ENCODE measurements around the gene KIRREL1.

Gene KIRREL1

DNA sequence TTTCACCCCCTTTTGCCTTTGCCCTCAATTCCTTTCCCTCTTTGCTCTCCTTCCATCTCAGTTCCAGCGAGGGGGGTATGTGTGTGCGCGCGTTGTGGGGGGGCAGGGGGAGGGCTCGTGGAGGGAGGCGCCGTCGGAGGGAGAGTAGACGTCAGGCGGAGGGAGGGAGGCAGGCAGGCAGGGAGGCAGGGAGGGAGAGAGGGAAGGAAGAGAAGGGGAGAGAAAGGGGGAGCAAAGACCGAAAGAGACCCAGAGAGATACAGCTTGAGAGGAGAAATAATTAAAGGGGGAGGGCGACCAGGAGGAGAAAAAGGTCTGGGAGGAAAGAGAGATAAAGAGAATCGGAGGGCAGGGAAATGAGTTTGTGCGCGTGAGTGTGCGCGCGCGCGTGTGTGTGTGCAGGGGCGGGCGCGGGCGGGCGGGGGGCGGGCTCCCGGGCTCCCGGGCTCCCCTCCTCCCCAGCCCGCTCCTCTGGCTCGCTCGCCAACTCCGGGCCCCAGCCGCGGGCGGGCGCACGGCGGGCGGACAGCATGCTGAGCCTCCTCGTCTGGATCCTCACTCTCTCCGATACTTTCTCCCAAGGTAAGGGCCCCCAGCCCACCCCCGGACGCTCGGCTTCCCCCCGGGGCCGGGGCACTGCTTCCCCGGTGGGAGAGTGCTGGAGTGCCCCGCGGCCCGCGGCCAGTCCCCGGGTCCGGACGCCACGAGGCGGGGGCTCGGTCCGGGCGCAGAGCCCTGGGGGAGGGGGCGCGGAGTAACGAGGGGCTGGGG is at the start of gene KIRREL1:
Gene KIRREL1 (plus strand): TSS at position 499 of the 771 bp plus-strand sequence. CDS start 32 bp downstream, at position 531.
- no peak for DNase-seq

DNA sequence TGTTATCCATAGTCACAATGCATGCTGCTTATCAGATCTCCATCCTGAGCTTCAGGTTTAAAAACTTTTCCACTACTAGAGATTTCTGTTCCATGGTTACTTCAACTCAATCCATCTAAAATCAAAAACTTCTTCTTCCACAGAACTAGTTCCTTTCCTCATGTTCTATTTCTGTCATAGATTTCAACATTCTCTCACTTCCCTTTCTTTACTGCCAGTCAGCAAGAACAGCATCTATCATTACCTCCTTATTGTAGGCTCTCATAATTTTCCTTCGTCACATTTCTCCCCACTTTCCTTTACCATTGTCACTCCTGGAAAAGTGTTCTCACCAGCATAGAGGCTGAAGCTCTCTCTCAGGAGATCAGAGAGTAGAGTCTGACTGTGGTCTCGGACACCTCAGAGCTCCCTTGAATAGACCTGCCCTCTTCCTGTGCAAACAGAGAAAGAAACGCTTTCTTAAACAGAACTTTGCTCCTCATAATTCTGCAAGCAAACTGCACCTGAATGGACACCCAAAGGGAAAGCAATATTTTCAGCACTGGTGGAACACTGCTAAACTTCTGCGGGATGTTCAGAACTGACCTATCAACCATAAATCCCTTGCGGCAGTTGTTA is 48.7 kb upstream of the KIRREL1 start:
- no peak for DNase-seq

DNA sequence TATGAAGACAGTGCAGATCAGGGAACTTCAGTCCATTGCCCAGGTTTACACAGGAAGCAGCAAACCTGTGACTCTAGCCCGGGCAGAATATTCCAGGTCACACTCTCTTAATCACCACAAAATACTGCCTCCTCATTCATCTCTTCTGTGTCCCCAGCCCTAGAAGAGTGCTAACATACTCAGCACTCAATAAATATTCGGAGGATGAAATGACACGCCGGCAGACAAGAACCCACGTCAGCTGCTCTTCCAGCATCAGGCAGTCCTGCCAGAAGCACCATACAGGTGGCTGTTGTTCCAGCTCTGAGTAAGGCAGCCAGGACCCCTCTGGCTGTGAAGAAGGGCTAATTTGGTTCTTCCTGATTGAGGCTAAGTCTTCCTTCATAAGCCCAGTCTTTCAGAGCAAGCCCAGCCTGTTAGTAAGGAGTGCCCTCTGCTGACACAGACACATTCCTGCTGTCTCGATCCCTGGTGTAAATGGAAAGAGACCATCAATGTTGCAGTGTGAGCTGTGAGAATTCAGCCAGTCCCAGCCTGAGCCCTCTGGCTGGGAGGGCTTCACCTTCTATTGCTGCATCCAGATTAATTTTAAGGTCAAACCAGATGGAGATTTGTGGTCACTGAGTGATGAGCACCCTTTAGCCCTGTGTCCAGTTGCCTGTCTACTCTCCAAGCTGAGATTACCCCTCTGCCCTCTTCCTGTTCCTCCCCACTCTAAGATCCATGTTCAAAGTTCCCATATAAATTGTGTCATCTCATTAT is 45.0 kb upstream of the KIRREL1 start:
- no peak for DNase-seq

DNA sequence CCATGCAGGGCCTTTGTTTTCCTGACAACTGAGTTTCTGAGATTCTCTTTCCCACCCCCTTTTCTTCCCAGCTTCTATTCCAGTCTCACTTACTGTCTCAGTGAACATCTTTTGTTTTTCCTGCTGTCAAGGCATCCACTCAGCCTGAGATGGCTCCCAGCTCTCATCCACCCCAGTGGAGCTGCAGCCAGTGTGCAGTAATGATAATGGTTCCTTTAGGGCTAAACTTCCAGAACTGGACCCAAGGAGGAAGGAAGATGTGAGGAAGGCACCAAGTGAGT is 44.4 kb upstream of the KIRREL1 start:
- DNase-seq: no peak

DNA sequence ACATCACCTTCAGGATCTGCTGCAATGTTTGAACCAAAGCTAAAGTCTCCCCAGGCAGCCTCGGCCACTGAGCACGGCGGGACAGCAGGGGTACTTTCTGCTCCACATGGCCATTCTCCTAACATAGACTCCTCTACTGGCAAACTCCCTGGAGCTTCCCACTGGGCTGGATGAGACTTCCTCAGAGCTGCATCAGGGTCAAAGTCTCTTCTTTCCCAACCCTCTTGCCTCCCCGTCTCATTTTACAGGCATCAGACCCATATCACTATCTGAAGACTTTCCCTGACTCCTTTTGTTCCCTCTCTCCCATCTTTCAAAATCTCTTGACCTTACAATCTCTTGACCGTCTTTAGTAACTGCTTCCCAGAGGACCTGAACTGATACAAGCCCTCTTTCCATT is 42.2 kb upstream of the KIRREL1 start:
- no peak for DNase-seq

DNA sequence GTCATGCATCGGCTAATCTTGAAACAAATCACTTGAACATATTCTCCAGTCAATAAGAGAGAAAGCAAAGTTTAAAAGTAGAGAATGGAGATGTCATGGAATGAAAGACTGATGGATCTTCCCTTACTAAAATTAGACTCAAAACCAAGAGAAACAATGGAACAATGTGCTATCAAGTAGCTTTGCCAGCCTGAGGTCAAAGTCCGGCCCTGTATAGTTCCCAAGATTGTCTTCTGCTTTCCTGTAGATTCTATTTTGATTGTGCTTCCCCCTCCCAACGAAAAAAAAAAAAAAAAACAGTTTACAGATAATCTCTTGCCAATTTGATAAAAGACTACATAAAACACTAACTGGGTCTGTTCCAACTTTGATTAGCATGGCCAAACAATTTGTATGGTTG is 40.8 kb upstream of the KIRREL1 start:
- DNase-seq: no peak

DNA sequence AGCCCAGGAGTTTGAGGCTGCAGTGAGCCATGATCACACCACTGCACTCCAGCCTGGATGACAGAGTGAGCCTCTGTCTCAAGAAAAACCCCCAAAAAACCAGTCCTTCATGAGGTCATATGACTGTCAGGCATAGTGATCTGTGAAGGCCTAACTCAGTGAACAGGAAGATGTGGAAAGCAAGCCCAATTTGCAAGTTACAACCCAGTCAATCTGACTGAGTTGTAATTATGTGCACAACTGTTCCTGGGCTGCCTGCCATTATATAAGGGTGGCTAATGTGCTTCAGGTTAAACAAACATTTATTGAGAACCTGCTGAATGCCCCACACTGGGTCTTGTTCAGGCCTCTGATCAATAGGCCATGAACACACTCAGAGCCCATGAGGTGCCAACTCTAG is 38.2 kb upstream of the KIRREL1 start:
- DNase-seq: no peak

DNA sequence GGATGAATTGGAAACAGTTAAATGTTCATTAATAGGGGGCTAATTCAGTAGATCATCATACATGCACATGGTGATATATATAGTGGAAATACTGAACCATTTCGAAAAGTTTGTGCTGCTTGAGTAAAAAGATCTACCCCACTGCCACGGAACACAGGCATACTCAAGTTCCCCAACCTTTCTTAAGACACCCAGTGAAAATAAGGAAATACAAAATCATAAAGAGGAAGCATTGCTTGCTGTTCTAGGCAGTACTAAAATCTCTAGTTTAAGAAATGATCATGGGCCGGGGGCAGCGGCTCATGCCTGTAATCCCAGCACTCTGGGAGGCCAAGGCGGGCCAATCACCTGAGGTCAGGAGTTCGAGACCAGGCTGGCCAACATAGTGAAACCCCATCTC is 37.6 kb upstream of the KIRREL1 start:
- DNase-seq: no peak

DNA sequence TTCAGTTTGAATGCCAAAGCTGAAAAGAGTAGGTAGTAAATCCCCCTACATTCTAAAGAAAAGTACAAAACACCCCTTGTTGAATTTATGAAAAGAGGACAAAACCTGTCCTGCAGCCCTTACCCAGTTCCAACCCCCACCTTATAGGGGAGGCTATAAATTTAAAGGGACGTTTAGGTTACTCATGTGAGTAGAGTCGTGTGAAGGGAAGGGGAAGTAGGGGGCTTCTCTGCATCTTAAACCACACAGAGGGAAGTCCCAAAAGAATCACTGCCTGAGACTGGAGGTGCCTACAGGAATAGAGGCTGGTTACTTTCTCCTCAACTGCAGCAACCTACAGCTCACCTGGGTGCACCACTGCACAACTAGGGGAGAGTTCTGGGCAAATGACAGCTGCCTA is 36.7 kb upstream of the KIRREL1 start:
- DNase-seq: no peak

DNA sequence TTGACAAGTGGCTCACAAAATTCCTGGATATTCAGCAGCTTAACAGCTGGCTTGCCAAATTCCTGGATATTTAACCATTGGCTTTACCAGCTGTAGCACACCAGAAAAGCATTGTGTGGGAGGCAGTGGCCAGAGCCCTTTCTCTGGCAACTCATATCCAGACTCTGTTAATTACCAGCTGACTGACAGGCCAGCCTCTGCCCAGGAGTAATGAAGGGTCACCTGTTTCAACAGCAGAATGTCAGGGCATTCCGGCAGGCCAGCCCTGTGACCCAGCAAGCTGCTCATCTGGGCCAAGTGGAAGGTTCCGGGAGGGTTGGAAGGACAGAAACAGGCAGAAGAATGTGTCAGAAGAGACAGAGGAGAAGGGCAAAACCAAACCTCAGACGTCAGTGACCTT is 35.2 kb upstream of the KIRREL1 start:
- no peak for DNase-seq

DNA sequence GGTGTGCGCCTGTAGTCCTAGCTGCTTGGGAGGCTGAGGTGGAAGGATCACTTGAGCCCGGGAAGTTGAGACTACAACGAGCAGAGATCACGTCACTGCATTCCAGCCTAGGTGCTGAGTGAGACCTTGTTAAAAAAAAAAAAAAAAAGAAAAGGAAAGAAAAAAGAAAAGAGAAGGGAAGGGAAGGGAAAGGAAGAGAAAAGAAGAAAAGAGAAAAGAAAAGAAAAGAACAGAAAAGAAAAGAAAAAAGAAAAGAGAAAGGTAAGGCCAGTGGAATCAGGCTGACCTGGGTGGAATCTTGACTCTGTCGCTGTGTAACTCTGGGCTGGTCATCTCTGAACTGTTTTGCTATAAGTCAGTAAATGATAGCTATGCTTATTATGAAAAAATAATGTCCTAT is 33.7 kb upstream of the KIRREL1 start:
- no peak for DNase-seq

DNA sequence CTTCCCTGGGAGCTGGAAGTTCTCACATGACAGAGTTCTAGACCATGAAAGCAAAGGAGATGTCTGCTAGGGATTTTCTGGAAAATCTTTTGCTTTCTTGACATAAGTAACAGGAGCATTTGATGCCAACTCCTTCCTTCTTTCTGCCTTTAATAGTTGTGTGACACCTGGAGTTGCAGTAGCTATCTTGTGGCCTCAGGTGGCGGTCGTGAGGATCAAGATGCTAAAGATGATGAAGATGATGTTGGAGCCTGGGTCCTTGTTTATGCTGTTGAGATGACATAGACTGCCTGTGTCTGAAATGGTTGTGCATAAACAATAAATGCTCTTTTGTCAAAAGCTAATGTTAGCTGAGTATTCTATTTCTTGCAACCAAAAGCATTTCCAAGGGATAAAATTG is 32.7 kb upstream of the KIRREL1 start:
- DNase-seq: no peak

DNA sequence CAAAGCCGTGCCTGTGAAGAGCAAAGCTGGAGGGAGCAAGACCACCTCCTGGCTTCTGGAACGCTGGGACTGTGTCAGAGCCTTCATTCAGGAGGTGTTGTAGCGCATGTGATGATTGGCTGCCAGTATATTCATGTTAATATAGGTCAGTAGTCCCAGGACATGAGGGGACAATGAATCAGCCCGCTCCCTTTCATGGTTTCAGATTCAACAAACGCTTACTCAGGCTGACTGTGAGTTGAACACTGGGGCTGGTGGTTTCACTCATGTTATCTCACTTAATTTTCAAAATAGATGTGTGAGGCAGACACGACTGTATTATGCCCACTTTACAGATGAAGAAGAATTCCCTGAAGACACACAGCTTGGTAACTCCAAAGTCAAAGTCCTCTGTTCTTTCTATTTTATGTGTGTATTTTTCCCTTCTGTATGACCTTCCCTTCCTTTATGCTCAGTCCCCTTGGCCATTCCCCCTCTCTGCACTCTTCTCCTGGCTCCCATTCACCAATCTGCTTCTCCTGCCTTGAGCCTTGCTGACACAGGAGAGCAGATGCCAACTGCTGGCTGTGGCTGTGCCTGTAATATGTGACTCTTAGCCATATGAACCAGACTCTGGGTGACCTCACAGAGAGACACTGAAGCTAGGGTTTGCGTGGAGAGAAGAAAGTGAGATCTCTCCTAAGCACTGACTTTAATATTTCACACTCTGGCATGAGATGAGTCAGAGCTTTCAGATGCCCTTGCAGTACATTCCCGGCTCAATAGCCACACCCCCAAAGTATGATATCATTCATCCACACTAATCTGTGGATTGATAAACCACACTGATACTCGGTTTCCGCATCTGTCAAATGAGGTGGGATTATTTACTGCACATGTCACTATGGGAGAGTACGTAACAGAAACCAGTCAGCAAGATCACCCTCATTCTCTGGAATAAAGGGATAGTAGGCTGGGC is 31.4 kb upstream of the KIRREL1 start:
- DNase-seq: no peak

DNA sequence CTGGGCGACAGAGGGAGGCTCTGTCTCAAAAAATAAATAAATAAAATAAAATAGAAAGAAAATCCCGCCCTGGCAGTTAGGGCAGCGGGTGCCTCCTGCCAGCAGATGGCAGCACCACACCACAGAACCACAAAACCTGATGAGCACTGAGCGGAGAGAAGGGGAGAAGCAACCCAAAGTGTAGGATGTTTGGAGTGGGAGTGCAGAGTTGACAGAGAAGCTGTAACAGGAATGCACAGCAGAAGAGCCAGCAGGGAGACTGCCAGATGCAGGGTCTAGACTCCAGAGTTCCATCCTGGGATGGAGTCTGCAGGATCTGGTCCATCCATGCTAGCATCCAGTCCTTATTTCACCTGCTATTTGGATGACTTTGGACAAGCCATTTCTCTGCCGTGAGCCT is 29.7 kb upstream of the KIRREL1 start:
- DNase-seq: peak; percentile 10 to 43

DNA sequence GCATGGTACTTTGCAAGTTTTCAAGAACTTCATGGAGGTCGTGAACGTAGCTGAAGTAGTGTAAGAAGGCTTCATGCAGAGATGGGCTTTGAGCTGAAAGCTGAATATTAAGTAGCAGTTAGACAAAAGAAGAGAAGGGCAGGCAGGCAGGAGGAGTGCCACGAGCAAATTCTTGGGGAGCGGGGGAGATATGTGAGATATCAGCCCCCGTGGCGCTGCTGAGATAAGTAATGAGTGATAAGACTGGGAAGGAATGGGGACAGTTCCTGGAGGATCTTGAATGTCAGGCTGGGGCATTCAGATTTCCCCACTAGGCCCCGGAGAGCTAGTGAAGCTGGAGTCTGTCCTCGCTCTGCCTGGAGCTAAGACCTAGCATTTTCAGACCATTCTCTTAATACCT is 27.9 kb upstream of the KIRREL1 start:
- no peak for DNase-seq

DNA sequence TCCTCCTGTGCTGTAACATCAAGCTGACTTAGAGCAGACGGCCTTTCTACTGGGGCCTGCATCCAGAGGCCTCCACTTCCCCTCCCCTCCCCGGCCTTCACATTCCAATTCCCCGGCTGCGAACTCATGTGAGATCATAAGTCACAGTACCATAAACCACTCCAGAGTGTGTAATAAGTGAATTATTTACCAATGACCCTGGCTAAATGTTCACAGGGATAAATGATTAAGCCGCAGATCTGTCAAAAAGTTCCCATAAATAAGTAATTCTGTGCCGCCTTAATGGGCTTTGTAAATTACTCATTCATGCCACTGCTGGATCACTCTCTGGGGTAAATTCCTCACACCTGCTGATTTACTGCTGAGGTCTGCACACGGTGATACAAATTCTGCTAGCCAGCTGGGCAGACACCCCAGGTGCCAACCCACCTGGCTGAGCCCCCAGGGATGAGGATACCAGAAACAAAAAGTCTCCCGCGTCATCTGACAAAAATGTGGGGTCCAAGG is 27.4 kb upstream of the KIRREL1 start:
- DNase-seq: no peak

DNA sequence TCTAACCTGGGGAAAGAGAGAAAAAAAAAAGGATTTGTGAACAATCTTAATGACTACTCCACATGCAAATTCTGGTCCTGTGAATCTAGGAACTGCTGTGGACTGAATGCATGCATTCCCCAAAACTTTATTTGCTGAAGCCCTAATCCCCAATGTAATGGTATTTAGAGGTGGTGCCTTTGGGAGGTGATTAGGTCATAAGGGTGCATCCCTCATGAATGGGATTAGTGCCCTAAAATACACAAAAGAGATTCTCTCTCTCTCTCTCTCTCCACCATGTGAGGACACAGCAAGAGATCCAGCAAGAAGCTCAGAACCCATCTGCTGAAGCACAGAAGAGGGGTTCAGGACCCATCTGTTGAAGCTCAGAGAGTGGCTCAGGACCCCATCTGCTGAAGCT is 26.2 kb upstream of the KIRREL1 start:
- DNase-seq: no peak

DNA sequence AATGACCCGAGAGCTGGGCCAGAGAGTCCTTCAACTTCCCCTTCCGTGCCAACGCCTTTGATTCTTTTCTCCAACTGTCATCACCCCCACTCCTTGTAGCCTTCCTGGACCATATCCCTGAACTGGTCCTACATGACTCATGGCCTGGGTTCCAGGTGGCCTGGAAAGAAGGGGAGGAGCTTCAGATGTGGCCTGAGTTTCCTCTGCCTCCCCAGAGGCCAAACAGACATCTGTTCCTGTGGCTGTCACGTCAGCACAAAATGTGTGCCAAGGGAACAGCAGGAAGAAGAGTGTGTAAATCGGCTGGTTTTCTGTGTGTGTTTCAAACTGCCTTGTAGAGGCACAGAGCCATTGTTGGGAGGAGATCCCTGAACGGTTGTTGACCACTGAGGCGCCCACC is 24.9 kb upstream of the KIRREL1 start:
- no peak for DNase-seq

DNA sequence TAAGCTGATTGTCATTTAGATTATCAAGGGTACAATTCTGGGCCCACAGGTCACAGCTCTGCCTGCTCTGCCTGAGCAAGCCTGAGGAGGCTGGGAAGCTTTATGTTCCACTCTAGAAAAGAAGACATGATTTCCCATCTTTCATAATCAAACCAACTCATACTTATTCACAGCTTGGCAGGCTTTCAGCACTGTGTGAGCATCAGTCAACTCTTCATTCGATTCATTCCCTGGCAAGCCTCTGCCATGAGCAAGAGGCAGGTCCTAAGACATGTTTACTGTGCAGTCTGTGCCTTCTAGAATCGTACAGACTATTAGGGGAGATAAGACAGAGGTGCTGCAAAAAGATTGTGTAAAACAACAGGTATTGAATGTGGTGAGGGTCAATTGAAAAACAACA is 24.5 kb upstream of the KIRREL1 start:
- no peak for DNase-seq

DNA sequence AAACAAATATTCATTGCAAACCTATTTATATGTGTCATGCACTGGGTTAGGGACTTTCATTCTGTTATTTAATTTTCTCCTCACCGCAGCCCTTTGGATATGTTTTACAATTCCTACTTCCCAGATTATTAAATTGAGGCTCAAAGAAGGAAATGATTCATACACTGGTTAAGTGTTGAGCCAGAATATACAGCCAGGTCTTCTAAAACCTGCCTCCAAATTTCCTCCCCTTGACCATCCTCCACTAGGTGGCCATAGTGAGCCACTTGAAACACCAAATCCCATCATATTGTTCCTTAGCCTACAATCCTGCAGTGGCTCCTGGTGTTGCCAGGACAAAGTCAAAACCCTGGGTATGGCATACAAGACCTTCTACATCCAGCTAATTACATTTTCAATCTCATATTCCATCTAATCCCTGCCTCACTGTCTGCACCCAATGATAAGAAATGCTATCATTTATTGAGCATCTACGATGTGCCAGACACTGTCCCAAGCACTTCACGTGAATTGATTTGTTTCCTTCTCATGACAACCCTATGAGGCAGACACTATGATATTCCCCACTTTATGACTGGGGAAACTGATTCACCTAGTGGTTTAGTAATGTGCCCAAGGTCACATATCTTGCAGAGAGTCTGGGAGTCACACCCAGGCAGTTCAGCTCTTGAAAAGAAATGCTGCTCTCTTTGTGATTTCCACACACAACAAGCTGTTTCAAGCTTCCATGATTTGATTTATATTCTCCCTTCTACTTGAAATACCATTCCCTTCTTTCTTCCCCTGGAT is 23.6 kb upstream of the KIRREL1 start:
- DNase-seq: no peak

DNA sequence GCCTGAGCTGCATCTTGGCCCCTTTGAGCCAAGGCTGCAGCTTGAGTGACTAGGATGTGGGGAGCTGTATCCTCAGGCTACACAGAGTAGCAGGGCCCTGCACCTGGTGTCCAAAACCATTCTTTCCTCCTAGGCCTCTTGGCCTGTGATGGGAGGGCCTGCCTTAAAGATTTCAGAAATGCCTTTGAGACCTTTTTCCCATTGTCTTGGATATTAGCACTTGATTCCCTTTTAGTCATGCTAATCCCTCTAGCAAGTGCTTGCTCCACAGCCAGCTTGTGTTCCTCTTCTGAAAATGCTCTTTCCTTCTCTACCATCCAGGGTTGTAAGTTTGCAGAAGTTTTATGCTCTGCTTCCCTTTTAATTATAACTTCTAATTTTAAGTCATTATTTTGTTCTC is 21.7 kb upstream of the KIRREL1 start:
- no peak for DNase-seq

Data from activated CD4-positive, alpha-beta T cell treated with anti-CD3 and anti-CD28 coated beads for 4 hours (primary cell).